ENCODE measurements around the gene LIG1. TPM values are rescaled to one million over a fixed set of nuclear protein-coding genes. Genes with fewer than 3 reads are reported as not detected.

LIG1 gene
- total RNA-seq, 4 donors from 2014 or later = 4.2 to 7.3 (median 6.0) TPM

DNA sequence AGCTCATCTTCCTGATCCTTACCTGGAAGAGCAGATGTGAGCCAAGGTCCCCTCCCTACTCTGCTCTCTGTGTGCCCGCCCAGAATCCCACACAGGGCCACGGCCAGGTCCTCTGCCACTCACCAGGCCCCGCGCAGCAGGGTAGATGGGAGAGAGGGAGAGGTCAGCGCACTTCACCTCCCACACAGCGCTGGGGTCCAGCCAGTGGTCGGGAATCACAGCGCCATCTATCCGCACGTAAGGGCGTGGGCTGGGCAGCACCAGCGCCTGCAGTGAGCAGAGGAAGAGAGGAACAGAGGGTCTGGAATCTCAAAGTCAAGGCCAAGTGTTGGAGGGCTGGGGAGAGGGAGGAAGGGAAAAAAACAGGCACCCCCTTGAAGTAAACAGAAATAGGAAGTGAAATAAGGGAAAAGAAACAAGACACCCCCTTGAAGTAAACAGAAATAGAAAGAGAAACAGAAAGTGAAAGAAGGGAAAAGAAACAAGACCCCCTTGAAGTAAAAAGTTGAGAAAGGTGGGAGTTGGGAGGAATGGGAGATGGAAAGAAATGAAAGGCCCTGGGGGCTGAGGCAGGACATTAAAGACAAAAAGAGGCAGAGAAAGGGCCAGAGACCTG is 52.5 kb downstream of the LIG1 start:
- DNase-seq (ENCODE audit: extremely low spot score) = no peak

GRCh38 chr19:48113190-48113917 is 56.8 kb downstream of the LIG1 start:
- Histone ChIP-seq H3K36me3 (peaks cover 0 to 22% (median 0%) of the 10 kb centered on the region in 4 donors), H3K9me3 (no peaks in the 10 kb centered on the region), H3K4me3 (no peak overlapping the region), H3K27me3 (no peaks in the 10 kb centered on the region), H3K4me1 (peaks cover 14 to 21% (median 19%) of the 10 kb centered on the region in 4 donors), H3K27ac (replicated peaks in 1 of 4) (no peak overlapping the region)
- no peak for DNase-seq (ENCODE audit: extremely low spot score)
- intact Hi-C loops (cut with DNase I) = no loop called here
- whole genome bisulfite sequencing = 90% methylated on average over 16 of the region's 16 CpGs
- TF ChIP-seq CTCF (IDR thresholded peaks at IDR 0.05) = no peak
- TF ChIP-seq EP300 (IDR thresholded peaks at IDR 0.05) = no peak
- TF ChIP-seq POLR2AphosphoS5 (IDR thresholded peaks at IDR 0.05) = no peak
- TF ChIP-seq POLR2A (IDR thresholded peaks at IDR 0.05; ENCODE audit: low read depth) = no peak

More for the DNA sequence above, 52.5 kb downstream of the LIG1 start:
- Histone ChIP-seq H3K27ac (replicated peaks in 1 of 4) (no peak overlapping the region), H3K4me1 (peaks cover 0 to 13% (median 10%) of the 10 kb centered on the region in 4 donors), H3K9me3 (no peaks in the 10 kb centered on the region), H3K36me3 (peaks cover 0 to 23% (median 1%) of the 10 kb centered on the region in 4 donors), H3K27me3 (no peaks in the 10 kb centered on the region), H3K4me3 (no peak overlapping the region)
- 81% methylated on average over 12 of the region's 12 CpGs for WGBS
- TF ChIP-seq EP300 (IDR thresholded peaks at IDR 0.05) (no peak), CTCF (IDR thresholded peaks at IDR 0.05) (no peak), POLR2A (IDR thresholded peaks at IDR 0.05; ENCODE audit: low read depth) (no peak), POLR2AphosphoS5 (IDR thresholded peaks at IDR 0.05) (no peak)
- intact Hi-C loops (cut with DNase I) = no loop called here

- peaks cover 0 to 10% (median 0%) of the 10 kb centered on the region in 4 donors for H3K36me3 ChIP-seq
- H3K27me3 ChIP-seq = no peaks in the 10 kb centered on the region
- no peak for TF ChIP-seq POLR2AphosphoS5 (IDR thresholded peaks at IDR 0.05)
- TF ChIP-seq POLR2A (IDR thresholded peaks at IDR 0.05; ENCODE audit: low read depth) = no peak
- TF ChIP-seq CTCF (IDR thresholded peaks at IDR 0.05) = no peak
- no peak for TF ChIP-seq EP300 (IDR thresholded peaks at IDR 0.05)
- intact Hi-C loops (cut with DNase I) = no loop called here
- no peak for DNase-seq (ENCODE audit: extremely low spot score)
- H3K9me3 ChIP-seq = no peaks in the 10 kb centered on the region
- H3K4me3 ChIP-seq = peak overlapping the region in 1 of 4 donors; percentile 51
- H3K27ac ChIP-seq (replicated peaks in 1 of 4) = peak overlapping the region; percentile 85 to 94 (median 86)
- H3K4me1 ChIP-seq = peaks cover 20 to 34% (median 33%) of the 10 kb centered on the region in 4 donors
- WGBS = 63% methylated on average over 7 of the region's 7 CpGs
Observed at GRCh38 chr19:48111280-48111679, 58.9 kb downstream of the LIG1 start.

DNA sequence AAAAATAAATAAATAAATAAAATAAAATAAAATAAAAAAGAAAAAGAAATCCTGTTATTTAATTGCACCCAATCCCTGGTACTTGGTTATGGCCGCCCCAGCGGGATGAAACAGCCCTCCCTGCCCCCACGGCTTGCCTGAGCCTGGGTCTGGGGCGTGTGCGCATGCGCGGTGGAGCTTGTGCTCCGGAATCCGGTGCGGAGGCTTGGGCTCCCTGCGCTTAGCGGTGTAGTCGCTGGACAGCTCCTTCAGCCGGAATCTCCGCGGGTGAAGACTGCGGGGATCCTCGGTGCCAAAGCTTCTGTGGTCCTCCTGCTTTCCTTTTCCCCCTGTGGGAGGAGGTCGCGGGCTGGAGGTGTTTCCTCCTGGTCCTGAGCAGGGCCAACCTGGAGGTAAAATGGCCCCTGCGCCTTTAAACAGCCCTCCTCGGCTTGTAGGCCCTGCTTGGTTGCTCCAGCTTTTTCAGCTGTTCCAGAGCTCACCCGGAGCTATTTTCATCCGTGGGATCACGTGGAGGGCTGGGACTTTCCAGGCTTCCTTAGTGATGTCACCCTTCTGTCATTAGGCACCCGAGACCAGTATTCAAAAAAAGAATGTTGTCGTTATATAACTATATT is 59.7 kb downstream of the LIG1 start, which contains the start of gene PLA2G4C:
Gene PLA2G4C, minus strand, starts transcription at position 468 of the 617 bp plus-strand sequence. CDS start 4,288 bp downstream, outside the sequence.
- under 1% methylated on average over 20 of the region's 27 CpGs for WGBS

More for the DNA sequence above, 59.7 kb downstream of the LIG1 start, which contains the start of gene PLA2G4C:
- Histone ChIP-seq H3K27ac (replicated peaks in 1 of 4) (peak within 1 kb of the TSS; percentile 85 to 94 (median 86)), H3K4me3 (peak within 1 kb of the TSS; percentile 45 to 61 (median 54)), H3K27me3 (no peaks in the 10 kb centered on the region), H3K36me3 (peaks cover 0 to 5% (median 0%) of the 10 kb centered on the region in 4 donors), H3K4me1 (peaks cover 20 to 34% (median 33%) of the 10 kb centered on the region in 4 donors), H3K9me3 (no peaks in the 10 kb centered on the region)
- no peak for TF ChIP-seq EP300 (IDR thresholded peaks at IDR 0.05)
- TF ChIP-seq POLR2AphosphoS5 (IDR thresholded peaks at IDR 0.05) = peak; percentile 83 to 87
- peak; percentile 41 for TF ChIP-seq POLR2A (IDR thresholded peaks at IDR 0.05; ENCODE audit: low read depth)
- TF ChIP-seq CTCF (IDR thresholded peaks at IDR 0.05) = peak in 1 of 3 experiments; percentile 12
- intact Hi-C loops (cut with DNase I) = no loop called here
- peak; percentile 94 for DNase-seq (ENCODE audit: extremely low spot score)
